ENCODE measurements around the gene EN2. TPM values are rescaled to one million over a fixed set of nuclear protein-coding genes. Genes with fewer than 3 reads are reported as not detected.

Gene EN2
- total RNA-seq, 2 donors from 2014 or later, result not detected

DNA sequence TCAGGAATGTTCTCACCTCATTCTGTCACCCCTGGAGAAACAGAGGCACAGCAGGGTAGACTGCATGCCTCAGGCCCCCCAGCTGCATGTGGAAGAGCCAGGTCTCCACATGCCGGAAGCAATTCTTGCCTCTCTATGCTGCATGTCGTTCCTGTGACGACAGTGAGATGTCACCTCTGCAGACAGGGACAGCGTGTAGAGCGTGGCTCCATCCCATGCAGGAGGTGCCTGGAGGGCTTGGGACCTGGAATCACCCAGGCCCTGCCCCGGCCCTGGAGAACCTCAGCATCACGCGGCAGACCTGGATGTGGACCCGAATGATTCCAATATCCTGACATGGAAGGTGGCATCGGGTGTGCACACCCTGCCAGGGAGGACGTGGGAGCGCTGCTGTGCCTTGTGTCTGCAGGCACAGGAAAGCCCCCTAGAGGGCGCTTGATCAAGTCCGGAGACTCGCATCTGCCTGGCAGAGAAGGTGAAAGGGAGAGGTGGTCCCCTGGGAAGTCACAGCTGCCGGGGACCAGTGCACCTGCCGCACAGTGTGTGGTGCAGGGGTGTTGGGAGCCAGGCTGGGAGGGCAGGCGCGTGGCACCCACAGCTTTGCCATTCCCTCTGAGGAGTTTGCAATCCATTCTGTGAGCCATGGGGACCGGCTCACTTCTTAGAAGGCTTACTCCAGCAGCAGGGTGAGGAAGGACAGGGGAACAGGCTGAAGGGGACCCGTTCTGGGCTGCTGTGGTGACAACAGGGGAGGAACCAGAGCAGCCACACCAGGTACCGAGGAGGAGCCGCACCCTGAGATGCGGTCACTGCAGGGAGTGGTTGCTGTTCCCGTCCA lies 45.3 kb upstream of the EN2 start:
- no peak overlapping the region for H3K4me3 ChIP-seq
- intact Hi-C loops (cut with DNase I), result loop anchor here (10.0 kb wide), 1 partner anchor 352 kb away; no protein-coding TSS in a partner anchor
- TF ChIP-seq, protein P1, sequence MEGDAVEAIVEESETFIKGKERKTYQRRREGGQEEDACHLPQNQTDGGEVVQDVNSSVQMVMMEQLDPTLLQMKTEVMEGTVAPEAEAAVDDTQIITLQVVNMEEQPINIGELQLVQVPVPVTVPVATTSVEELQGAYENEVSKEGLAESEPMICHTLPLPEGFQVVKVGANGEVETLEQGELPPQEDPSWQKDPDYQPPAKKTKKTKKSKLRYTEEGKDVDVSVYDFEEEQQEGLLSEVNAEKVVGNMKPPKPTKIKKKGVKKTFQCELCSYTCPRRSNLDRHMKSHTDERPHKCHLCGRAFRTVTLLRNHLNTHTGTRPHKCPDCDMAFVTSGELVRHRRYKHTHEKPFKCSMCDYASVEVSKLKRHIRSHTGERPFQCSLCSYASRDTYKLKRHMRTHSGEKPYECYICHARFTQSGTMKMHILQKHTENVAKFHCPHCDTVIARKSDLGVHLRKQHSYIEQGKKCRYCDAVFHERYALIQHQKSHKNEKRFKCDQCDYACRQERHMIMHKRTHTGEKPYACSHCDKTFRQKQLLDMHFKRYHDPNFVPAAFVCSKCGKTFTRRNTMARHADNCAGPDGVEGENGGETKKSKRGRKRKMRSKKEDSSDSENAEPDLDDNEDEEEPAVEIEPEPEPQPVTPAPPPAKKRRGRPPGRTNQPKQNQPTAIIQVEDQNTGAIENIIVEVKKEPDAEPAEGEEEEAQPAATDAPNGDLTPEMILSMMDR (IDR thresholded peaks at IDR 0.05), result peak; percentile 65

DNA sequence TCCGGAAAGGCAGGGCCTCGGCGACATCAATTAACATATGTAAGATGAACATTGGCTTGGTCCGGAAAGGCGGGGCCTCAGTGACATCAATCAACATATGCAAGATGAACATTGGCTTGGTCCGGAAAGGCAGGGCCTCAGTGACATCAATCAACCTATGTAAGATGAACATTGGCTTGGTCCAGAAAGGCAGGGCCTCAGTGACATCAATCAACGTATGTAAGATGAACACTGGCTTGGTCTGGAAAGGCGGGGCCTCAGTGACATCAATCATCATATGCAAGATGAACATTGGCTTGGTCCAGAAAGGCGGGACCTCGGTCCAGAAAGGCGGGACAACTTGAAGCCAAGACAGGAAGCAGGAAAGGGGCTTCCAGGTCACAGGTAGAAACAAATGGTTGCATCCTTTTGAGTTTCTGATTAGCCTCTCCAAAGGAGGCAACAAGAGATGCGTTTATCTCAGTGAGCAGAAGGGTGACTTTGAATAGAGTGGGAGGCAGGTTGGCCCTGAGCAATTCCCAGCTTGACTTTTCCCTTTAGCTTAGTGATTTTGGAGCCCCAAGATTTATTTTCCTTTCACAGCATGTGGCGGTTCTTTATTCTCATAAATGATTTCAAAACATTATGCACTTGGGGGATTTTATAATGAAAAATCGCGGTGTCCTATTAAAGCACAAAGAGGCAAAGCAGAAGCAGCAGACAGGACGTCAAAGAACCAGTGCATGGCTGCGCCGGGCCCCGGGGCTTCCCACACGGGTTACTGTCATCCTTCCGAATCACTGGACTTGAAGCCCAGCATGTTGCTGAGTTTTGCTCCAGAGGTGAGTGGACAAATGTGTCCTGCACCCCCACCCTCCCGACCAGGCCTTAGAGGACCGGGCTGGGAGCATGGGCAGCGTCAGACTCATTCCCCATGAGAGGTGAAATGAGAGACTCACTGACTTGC lies 43.1 kb upstream of the EN2 start:
- Histone ChIP-seq H3K27ac (no peak overlapping the region), H3K4me3 (no peak overlapping the region), H3K4me1 (no peaks in the 10 kb centered on the region), H3K27me3 (no peaks in the 10 kb centered on the region), H3K36me3 (no peaks in the 10 kb centered on the region), H3K9ac (ENCODE audit: low read depth in 2 of 2, low read length in 2 of 2) (no peak overlapping the region), H3K9me3 (no peaks in the 10 kb centered on the region)
- TF ChIP-seq, protein P1 (IDR thresholded peaks at IDR 0.05), result no peak
- intact Hi-C loops (cut with DNase I), result loop anchor here (10.0 kb wide), 1 partner anchor 350 kb away; no protein-coding TSS in a partner anchor
- DNase-seq, result no peak

More for the DNA sequence above, 45.3 kb upstream of the EN2 start:
- Histone ChIP-seq H3K36me3 (no peaks in the 10 kb centered on the region), H3K4me1 (no peaks in the 10 kb centered on the region), H3K27ac (no peak overlapping the region), H3K27me3 (no peaks in the 10 kb centered on the region), H3K9me3 (no peaks in the 10 kb centered on the region), H3K9ac (ENCODE audit: low read depth in 2 of 2, low read length in 2 of 2) (no peak overlapping the region)
- DNase-seq, result peak; percentile 60

DNA sequence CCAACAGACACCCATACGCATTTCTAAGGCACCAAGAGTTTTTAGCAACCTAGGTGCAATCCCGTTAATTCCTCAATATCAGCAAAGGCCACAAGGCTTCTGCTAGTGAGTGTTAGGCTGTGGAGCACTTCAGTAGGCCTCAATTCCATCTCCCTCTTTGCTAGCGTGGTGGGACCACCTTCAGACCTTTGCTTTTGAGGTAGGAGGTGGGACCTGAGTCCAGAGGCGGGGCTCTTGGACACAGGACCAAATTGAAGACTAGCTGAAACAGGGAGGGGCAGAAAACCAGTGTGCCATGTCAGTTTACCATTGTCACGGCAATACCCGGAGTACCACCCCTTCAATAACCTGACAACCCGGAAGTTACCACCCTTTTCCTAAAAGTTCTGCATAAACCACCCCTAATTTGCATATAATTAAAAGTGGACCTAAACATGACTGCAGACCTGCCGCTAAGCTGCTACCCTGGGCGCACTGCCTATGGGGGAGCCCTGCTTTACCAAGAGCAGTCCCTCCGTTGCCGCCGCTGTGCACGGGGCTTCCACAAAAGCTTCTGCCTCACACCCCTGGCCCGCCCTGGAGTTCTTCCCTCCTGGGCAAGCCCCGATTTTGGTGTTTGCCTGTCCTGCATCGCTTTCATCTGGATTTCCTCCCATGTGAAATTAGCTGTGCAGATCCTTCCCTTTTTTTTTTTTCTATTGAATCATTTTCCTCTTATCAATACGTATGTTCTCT lies 41.1 kb upstream of the EN2 start:
- no peak for DNase-seq
- Histone ChIP-seq H3K4me3 (no peak overlapping the region), H3K36me3 (no peaks in the 10 kb centered on the region), H3K9ac (ENCODE audit: low read depth in 2 of 2, low read length in 2 of 2) (no peak overlapping the region), H3K27me3 (no peaks in the 10 kb centered on the region), H3K4me1 (no peaks in the 10 kb centered on the region), H3K9me3 (no peaks in the 10 kb centered on the region), H3K27ac (no peak overlapping the region)
- TF ChIP-seq, protein P1 (IDR thresholded peaks at IDR 0.05), result no peak
- intact Hi-C loops (cut with DNase I), result loop anchor here (10.0 kb wide), 1 partner anchor 348 kb away; no protein-coding TSS in a partner anchor

DNA sequence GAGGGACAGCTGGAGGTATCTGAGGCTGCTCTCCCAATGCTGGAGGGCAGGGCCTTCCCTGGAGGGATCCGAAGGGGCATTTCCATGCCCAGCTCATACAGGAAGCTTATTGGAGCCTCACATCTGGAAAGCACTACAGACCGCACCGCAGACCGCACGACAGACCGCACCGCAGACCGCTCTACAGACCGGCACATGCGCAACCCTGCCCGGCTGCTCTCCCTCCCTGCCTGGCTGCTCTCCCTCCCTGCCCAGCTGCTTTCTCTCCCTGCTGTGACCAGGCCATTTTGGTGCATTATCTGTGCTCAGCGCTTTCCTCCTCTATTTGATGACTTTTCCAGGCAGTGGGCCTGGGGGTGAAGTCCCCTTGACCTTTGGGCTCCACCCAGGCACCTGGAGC lies 39.6 kb upstream of the EN2 start:
- no peaks in the 10 kb centered on the region for H3K4me1 ChIP-seq
- H3K27me3 ChIP-seq, result no peaks in the 10 kb centered on the region
- no peak overlapping the region for H3K9ac ChIP-seq (ENCODE audit: low read depth in 2 of 2, low read length in 2 of 2)
- no peak for DNase-seq
- no peaks in the 10 kb centered on the region for H3K9me3 ChIP-seq
- H3K27ac ChIP-seq, result no peak overlapping the region
- intact Hi-C loops (cut with DNase I), result loop anchor here (10.0 kb wide), 1 partner anchor 346 kb away; no protein-coding TSS in a partner anchor
- no peak overlapping the region for H3K4me3 ChIP-seq
- H3K36me3 ChIP-seq, result no peaks in the 10 kb centered on the region
- TF ChIP-seq, protein P1 (IDR thresholded peaks at IDR 0.05), result no peak
